Activated CD4-positive, alpha-beta T cell treated with anti-CD3 and anti-CD28 coated beads, Interleukin-2, amount 50 U/mL, for 16 hours (primary cell): Measurements from ENCODE around the gene ASAP2.
"Not testable (repeated sequence)": the region's sequence is repeated elsewhere in the genome, so short reads cannot be mapped to it uniquely, and the experiment has no call there.

Experiments used
- DNase-seq: peaks from one replicate; pipeline ENCODE4 v3.0.0-alpha.2; 2020

The ASAP2 gene

DNA sequence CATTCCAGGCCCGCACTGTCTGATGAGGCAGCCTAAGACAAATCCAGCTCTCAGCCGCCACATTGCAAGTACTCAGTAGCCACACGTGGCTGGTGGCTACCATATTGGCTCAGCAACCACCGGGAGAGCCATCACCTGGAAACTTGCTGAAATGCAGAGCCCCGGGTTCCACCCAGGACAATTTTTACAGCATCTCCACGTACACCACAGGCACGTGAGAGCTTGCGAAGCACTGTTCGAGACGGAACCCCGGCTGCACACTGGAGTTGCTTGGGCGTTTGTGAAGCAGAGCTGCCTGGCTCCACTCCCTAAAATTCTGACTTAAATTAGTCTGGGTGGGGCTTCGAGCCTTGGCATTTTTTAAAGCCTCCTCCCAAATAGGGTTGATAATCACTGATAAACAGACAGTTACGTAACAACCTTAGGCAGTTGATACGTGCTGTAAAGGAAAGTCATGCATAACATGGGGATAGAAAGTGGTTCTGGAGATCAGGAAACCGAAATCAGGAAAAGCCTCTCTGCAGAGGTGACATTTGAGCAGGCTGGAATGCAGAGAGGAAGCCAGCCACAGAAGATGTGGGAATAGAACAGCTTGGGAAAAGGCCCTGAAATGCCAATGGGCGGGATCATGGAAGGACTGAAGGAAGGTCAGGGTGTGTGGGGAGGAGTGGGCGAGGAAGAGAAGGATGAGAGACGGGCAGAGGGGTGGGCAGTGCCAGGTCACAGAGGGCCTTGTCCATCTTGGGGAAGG, 6.2 kb downstream of the ASAP2 start:
- DNase-seq = no peak

DNA sequence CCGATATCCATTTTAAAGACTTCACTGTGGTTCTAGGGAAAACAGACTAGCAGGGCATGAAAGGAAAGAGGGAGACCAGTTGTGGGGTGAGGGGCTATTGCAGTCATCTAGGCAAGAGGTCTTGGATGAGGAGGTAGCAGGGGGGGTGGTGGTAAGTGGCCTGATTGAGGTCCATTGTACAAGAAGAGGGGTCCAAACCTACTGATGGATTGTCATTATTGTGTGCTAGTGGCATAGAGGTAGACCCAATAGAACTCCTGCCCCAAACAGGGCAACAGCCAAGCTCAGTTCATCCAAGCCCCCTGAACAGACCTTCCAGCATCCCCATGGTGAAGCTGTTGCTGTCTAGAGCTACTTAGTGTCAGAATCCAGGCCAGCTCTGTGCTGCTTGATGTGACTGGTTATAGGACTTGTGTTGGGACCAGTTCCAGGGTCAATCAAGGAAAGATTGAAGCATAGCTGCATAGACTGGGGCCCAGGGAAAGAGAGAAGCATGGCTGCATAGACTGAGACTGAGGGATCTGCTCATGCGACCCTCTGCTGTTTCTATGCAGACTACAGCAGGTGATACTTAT, 7.0 kb downstream of the ASAP2 start:
- no peak for DNase-seq

DNA sequence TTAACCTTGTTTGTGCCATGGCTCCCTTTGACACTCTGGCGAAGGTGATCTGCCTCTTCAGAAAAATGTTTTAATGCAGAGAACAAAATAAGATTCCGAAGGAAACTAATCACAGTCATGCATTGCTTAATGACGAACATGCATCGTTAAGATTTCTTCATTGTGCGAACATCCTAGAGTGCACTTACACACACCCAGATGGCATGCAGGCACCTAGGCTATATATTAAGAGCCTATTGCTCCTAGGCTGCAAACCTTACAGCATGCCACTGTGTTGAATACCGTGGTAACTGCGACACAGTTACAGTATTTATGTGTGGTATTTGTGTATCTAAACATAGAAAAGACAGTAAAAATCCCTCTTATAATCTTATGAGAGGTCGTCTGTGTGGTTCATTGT, 8.3 kb downstream of the ASAP2 start:
- DNase-seq = no peak

DNA sequence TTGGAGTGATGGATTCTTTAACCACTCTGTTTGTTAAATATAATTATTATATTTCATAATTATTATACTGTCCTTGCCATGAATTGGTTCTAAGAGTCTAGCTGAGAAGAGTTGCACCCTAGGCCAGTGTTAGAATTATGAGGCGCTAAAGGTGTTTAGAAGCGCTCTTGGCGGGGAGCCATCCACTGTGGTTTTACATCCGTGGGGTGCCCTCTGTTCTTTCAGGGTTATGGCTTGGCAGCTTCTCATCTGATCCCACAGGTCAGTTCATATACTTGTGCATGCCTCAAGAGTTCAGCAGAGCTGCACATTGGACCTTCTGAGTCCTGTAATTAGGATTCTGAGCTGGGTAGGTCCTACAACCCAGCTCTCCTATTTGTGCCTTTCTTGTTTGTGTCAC, 9.1 kb downstream of the ASAP2 start:
- DNase-seq = no peak

DNA sequence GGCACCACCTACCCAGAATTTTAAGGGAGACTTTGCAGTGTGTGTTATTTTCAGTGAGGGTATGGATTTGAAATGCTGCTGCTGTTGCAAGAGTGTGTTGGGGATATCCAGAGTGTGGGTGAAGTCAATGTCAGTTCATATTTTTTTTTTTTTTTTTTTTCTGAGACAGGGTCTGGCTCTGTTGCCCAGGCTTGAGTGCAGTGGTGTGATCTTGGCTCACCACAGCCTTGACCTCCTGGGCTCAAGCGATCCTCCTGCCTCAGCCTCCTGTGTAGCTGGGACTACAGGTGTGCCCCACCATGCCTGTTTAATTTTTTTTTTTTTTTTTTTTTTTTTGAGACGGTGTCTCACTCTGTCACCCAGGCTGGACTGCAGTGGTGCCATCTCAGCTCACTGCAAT, 9.5 kb downstream of the ASAP2 start:
- DNase-seq = not testable (repeated sequence)

DNA sequence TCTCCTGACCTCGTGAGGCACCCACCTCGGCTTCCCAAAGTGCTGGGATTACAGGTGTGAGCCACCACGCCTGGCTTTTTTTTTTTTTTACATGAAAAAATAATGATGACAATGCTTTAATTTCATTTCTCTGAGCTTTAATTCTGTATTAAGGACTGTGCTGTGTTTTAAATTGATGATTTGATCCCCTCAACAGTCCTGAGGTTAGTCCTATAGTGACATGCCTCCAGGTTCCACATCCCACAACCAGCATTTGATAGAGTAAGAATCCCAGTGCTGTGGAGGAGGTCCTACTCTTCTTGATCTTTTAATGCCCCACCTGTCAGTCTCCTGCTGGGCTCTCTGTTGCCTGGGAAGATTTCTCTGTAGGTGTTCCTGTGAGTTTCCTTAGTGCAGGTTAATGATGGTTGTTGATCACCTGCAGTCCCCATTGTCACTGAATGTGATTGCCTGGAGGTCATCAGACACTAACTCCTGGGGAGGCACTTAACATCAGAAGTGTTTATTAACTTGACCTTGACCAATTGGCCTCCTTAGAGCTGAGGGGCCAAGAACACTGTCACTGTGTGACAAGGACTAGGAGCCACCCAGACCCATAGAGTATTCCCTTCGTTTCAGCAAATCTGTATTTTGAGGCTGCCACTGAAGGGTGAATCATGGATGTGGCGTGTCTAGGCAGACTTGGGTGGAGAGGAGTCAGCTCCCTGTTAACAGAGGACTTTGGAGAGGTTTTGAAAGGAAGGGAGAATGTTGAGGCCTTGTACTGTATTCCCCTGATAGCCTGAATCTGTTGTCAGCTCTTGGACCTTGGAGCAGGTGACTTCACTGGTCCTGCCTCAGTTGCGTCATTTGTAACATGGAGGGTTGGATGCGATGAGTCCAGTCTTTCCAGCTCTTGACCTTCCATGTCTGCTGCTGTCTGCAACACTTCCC, 11.5 kb downstream of the ASAP2 start:
- DNase-seq = no peak

DNA sequence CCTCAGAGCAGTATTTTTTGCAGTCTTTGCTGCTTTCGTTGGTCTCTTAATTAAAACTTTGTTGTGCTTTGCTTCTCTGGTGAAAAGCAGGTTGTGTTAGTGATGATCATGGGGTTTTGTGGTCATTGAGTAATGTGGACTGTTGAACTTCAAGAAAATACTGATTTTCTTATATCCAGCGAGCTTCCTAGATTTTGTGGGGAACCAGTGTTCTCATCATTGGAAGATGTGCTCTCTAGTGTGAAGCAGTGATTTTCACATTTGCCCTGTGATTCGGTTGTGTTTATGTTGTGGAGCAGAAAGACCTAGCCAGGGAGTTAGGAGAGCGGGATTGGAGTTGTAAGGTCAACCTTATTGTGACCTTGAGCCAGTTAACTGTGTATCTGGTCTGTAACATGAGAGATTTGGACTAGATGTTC, 12.4 kb downstream of the ASAP2 start:
- no peak for DNase-seq

DNA sequence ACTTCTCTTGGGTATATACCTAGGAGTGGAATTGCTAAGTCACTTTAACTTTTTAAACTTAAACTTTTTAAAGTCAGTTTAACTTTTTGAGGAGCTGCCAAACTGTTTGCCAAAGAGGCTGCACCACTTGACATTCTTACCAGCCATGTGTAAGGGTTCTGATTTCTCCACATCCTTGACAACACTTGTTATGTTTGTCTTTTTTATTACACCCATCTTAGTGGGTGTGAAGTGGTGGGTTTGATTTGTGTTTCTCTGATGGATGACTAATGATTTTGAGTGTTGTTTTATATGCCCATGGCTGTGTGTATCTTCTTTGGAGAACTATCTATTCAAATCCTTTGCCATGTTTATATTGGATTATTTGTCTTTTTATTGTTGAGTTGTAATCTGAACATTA, 13.6 kb downstream of the ASAP2 start:
- DNase-seq = no peak

DNA sequence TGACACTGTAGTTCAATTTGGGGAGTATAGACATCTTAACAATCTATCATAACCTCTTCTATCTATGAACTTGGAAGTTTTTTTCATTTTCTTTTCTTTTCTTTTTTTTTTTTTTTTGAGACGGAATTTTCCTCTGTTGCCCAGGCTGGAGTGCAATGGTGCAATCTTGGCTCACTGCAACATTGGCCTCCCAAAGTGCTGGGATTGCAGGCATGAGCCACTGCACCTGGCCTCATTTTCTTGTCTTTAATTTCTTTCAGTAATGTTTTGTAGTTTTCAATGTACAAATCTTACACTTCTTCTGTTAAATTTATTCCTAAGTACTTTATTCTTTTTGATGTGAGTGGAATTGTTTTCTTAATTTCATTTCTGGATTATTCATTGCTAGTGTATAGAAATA, 14.6 kb downstream of the ASAP2 start:
- no peak for DNase-seq

DNA sequence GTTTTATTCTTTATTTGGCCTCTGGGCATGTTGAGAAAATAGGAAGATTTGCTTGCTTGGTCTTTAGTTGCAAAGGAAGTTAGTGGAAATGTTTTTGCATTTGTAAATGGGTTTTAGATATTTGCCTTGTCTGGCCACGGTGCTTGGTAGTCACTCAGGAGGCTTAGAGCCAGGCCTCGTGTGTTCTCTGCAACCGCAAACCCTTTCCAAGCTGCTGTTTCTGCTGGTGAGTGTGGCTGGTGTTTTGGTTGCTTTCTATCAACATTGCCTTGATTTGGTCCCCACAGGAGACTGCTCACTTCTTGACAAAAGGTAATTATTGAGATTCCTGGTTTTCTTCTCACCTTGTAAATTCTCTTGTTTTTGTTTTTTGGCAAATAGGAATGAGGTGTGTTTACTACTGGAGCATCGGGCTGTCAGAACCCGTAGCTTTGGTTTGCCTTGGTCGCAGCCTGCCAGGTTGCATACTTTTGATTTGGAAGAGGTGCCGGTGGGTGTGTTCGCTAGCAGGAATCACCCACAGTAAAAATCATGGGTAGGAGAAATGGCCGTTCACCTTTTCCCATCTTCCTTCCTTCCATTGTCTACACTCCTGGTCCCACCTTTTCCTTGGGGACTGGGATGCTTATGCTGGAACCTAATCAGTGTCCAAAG, 15.8 kb downstream of the ASAP2 start:
- no peak for DNase-seq

DNA sequence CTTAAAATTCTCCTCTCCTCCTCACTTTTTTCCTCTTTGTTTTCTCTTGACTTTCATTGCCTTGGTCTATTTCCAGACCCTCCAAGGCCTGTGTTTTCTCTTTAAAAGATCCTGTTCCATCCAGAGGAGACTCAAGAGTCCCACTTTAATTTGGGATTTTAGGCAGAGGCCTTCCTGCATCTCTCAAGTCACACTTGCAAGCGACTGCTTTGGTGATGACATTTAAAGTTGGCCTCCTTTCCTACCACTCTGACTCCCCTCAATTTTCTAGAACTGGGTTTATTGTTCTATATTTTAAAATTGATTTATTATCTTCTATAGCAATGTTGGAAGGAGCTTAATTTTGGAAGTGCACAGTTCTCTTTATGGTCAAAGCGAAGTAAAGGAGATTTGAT, 16.3 kb downstream of the ASAP2 start:
- no peak for DNase-seq

DNA sequence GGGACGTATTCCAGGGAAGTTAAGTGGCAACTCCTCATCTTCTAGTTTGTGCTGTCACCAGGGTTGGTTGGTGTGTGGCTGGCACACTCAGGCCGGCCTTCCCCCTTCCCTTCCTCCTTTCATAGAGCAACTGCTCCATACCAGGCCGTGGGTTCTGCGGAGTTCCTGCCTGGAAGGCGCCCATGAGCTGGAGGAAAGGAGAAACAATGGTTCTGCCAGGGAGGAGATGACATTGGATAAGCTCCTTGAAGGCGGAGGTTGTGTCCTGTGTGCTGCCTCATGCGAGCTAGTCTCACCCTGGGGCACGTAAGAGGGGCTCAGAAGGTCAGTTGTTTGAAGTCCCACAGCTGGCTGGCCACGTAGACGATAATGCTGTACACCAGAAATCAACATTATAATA, 19.2 kb downstream of the ASAP2 start:
- DNase-seq = no peak

DNA sequence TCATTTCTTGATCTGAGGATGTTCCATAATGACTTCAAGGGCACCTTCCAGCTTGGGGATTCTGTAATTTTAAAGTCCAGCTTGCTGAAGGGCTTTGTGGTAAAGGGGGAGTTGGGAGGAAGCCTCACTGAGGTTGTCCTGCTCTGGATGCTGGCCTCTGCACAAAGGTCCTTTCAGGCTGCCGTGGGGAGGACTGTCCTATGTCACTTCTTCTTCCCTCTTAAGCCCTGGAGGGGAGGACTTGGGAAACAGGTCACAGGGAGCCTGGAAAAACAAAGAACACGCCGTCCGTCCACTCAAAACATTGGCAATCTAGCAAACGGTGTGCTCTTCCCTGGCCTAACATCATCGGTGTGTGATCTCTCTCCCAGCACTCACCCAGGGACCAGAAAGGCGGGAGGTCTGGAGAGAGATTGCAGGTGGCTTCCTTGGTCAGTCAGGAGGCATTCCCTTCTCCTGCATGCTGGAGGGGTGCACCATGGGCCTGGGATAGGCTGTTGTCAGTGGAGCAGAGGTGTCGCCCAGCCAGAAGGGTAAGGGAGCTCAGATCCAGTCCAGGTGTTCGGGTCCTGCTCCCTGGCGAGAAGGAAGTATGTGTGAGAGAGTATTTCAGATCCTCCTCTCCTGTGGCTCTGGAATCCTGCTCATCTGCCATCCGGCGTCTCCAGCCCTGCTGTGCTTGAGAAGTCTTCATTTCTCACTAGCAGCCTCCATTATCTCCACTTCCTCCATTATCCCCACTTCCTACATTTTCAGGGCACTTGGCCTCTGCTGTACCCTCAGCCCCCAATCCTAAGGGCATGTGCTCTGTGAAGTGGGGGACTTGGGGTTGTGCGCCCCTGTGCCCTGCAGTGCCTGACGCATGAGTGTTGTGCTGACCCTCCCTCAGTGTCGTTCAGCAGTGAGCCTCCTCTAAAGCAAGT, 20.1 kb downstream of the ASAP2 start:
- DNase-seq = no peak

DNA sequence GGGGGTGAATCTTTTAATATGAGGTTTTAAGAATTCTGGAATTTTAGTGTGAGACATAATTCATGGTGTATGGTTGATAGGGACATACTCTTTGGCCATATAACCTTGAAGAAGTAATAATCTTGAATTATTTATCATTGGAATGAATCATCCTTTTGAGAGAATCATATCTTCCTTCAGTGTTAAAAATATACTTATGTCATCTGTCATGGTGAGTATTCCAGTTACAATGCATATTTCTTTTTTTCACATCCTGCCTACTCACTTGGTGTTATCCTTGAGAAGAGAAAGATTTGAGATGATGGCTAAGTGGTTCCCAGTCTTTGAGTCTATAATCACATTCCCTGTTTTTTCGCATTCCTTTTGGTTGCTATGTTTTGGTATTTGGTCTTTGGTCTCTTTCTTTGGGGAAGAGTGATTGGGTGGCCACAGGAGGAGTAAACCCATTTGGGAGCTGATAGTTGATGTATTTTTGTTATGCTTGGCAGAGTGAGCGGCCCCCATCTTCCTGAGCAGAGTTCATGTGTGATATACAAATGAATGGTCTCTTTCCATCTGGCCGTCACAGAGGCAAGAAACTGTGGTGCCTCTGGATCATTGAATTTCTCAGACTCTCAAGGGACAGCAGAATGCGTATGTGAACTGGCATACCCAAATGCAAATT, 21.6 kb downstream of the ASAP2 start:
- no peak for DNase-seq

DNA sequence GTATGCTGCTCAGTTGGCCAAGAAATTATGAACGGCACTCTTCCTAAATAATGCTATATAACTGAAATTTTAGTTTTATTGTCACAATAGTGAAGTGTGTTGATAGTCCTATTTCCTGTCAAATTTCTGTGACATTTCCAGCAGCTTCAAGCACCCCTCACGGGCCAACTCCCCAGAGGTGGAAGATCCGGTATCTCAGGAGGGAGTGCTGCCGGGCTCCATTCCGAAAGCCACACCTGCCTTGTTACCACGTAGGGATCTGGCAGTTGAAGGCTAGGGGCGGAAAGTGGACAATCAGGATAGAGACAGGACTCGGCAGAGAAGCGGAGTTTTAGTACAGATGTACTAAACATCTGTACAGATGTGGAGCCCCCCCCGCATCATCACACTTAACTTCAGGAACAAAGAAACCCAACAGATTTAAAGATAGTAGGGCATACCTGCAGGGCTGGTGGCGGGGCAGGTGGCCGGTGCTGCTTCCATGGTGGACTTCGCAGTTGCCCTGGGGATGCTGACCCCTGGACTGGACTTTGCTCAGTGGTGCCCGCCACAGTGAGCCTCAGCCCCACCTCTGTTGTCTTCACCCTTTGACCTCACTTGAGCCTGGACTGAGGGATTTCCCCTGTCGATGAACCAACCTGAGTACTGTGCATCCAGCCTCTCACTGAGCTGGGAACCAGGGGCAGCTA, 22.3 kb downstream of the ASAP2 start:
- no peak for DNase-seq

DNA sequence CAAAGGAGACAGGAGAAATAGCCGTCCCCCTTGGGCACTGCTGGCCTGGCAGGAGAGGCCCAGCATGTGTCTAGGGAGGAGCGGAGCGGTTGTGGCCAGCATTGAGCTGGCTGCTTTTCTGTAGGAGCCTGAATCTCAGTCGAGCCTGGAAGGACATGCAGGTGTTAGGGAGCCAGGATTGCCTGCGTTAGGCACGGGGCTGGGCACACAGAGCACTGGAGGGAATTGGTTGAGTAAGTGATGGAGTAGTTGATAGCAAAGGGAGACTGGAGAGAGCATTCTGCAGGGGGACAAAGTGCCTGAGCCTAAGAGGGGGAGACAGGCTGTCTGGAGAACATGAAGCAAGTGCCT, 22.8 kb downstream of the ASAP2 start:
- no peak for DNase-seq

DNA sequence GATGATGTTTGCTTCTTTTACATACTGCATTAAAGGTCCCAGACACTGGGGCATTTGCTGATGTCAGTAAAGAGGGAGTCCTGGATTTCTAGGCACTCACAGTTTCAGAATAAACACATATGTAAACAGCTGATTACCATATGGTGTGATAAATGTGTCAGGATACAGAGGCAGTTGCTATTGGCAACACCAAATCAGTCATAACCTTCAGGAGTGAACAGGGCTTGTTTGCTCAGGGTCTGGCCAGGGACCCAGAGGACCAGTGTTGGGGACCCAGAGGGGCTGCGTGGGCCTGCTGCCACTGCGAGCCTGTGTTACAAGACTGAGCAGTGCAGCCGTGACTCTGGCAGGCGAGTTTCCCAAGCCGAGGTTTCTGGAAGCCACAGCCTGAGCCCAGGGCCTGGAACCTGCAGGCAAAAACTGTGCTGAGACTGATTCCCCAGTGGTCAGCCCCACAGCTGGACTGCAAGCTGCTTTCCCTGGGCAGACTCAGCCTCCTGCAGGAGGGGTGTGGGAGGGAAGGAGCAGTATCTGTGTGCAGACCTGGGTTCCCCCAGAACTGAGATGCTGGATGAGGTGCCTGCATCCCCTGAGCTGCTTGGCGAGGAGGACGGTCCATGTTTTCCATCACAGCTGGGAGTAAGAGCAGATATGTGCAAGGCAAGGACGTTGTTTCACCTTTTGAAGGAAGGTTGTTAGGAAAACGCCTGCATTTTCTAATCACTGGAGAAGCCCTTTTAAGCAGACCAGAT, 23.6 kb downstream of the ASAP2 start:
- DNase-seq = no peak

DNA sequence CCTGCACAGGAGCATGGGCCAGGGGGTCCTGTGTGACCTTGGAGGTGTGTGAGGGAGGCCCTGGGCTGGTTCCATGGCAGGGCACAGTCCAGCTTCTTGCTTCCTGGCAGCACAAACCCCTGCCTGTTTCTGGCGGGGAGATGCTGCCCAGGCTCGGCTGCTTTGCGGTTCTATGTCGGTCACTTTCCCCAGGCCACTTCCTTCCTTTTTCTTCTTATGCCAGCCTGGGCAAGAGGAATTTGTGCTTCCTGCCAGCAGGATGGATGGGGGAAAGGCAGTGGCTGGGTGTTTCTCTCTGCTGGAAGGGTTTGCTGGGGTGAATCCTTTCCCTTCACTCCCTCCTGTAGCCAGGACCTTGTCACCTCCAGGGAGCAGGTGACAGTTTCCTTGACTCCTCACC, 24.3 kb downstream of the ASAP2 start:
- no peak for DNase-seq

DNA sequence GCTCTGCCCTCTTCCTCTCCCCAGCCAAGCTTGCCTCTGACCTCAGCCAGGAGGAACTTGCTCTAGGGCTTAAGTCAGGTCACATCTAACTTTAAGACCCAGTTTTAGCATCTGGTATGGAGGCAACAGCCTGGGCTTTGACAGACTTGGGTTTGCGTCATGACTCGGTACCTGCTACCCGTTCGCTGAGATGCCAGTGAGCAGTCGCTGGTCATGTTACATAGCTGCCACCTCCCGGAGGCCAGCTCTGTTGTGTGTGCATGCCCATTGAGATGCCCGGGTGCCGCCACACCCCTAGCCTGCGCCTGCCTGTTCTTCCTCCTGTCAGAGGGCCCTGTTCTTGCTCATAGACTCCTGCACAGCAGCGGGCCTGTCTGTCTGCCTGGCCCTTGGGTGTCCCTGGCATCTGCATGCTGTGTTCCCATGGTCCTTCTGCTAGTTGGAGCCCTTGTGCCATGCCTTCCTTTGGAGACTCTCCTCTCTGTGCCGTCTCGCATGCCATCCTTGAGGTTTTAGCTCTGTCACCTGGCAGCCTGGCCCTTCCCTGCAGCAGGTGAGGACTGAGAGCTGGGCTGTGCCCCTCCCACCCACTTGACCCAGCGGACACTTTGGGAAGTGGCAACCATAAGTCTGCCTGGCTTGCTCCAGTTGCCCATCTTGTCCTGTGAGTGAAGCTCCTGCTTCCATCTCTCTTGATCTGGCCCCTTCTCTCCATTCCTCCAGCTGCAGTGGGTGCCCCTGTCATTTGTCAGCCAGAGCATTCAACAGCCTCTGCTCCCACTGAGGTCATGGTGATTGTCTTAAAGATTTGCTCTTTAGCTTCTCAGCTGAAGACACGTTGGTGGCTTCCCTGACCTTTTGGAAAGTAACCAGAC, 24.9 kb downstream of the ASAP2 start:
- DNase-seq = no peak

DNA sequence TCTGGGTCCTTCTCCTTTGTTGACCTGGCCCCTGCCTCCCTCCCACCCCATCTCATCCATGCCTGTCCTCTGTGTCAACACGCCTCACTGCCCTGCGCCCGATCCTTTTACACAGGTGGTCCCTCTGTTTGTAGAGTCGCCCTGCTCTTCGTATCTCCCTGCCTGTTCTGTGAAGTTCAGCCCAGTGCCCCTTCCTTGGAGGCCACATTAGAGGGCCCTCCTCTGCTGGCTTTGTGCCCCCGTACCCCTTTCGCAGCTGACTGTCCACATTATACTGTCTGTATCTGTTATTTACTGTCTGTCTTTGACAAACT, 25.5 kb downstream of the ASAP2 start:
- DNase-seq = no peak
